Stimulated activated CD4-positive, alpha-beta T cell treated with anti-CD3 and anti-CD28 coated beads, Interleukin-1b, Interleukin-23, amount 100 ng/mL, for 1 hour (primary cell): ENCODE measurements around the gene UBAP2L.
"Not testable (repeated sequence)": the region's sequence is repeated elsewhere in the genome, so short reads cannot be mapped to it uniquely, and the experiment has no call there.

Source experiments
- DNase-seq, 2 donors: peaks; one replicate each; pipeline ENCODE4 v3.0.0-alpha.2; 2020; ENCODE audit warnings: low read depth in 2 of 2

UBAP2L gene

GRCh38 chr1:154198756-154199562 is 21.8 kb upstream of the UBAP2L start:
- no peak for DNase-seq

GRCh38 chr1:154199563-154199879 is 21.2 kb upstream of the UBAP2L start:
- DNase-seq, result no peak

- not testable (repeated sequence) for DNase-seq
Measured at GRCh38 chr1:154205778-154206177, 15.0 kb upstream of the UBAP2L start.

GRCh38 chr1:154206196-154206595 is 14.6 kb upstream of the UBAP2L start, which contains the start of gene CFAP141:
TSS of gene CFAP141 (minus strand) at chr1:154206333. CDS start at chr1:154206307, 26 bp downstream.
- no peak for DNase-seq

- DNase-seq, result no peak
Measured at GRCh38 chr1:154207262-154207661, 13.5 kb upstream of the UBAP2L start.

- no peak for DNase-seq
Measured at GRCh38 chr1:154208677-154209388, 11.9 kb upstream of the UBAP2L start.

- no peak for DNase-seq
Measured at GRCh38 chr1:154212083-154212482, 8.7 kb upstream of the UBAP2L start.

- DNase-seq, result no peak
Measured at GRCh38 chr1:154213274-154213673, 7.5 kb upstream of the UBAP2L start.

- no peak for DNase-seq
Measured at GRCh38 chr1:154218545-154218944, 2.2 kb upstream of the UBAP2L start.

- no peak for DNase-seq
Measured at GRCh38 chr1:154219541-154219940, 1.2 kb upstream of the UBAP2L start.

- DNase-seq, result no peak
Measured at GRCh38 chr1:154220970-154221277, 169 bp downstream of the UBAP2L start.

- peak; percentile 37 to 43 for DNase-seq
Measured at GRCh38 chr1:154221278-154222001, 685 bp downstream of the UBAP2L start.

GRCh38 chr1:154222518-154222917 is 1.8 kb downstream of the UBAP2L start:
- DNase-seq, result no peak

GRCh38 chr1:154222918-154223317 is 2.2 kb downstream of the UBAP2L start:
- DNase-seq, result no peak

GRCh38 chr1:154223621-154224020 is 2.9 kb downstream of the UBAP2L start:
- no peak for DNase-seq

- no peak for DNase-seq
Measured at GRCh38 chr1:154225370-154225769, 4.6 kb downstream of the UBAP2L start.

- DNase-seq, result not testable (repeated sequence)
Measured at GRCh38 chr1:154231112-154231511, 10.4 kb downstream of the UBAP2L start.

- not testable (repeated sequence) for DNase-seq
Measured at GRCh38 chr1:154233127-154233526, 12.4 kb downstream of the UBAP2L start.

GRCh38 chr1:154236855-154237254 is 16.1 kb downstream of the UBAP2L start:
- DNase-seq, result no peak

- DNase-seq, result no peak
Measured at GRCh38 chr1:154237435-154237834, 16.7 kb downstream of the UBAP2L start.

- DNase-seq, result no peak
Measured at GRCh38 chr1:154237880-154238506, 17.2 kb downstream of the UBAP2L start.

GRCh38 chr1:154239491-154239890 is 18.7 kb downstream of the UBAP2L start:
- DNase-seq, result no peak
